Loucy (cell line): Measurements from ENCODE around the gene LILRB5.

Experiments
- H2AFZ ChIP-seq: fragments of 200-600 bp; sonication (generic); 2 replicates; pipeline ENCODE4 v1.6.0; 2016; ENCODE audit warnings: antibody characterized with exemption, mild to moderate bottlenecking, low read length, moderate library complexity
- H3F3A ChIP-seq: fragments of 200-600 bp; 2 replicates; pipeline ENCODE4 v1.6.0; 2016; ENCODE audit warnings: antibody characterized with exemption, low read depth, mild to moderate bottlenecking
- H3K27me3 ChIP-seq: fragments of 200-600 bp; sonication (generic); 2 replicates; pipeline ENCODE4 v1.6.1; 2014; ENCODE audit warnings: low read length, mild to moderate bottlenecking; ENCODE audit not compliant: insufficient read depth, poor library complexity, severe bottlenecking
- H3K36me3 ChIP-seq: fragments of 200-600 bp; sonication (generic); 2 replicates; pipeline ENCODE4 v1.6.1; 2016; ENCODE audit warnings: low read length; ENCODE audit not compliant: insufficient read depth
- H3K4me1 ChIP-seq: fragments of 200-600 bp; sonication (generic); 2 replicates; pipeline ENCODE4 v1.5.1; 2014; ENCODE audit warnings: low read length, mild to moderate bottlenecking; ENCODE audit not compliant: insufficient read depth, poor library complexity, severe bottlenecking
- H3K4me2 ChIP-seq: fragments of 200-600 bp; sonication (generic); 2 replicates; pipeline ENCODE4 v1.6.0; 2014; ENCODE audit warnings: antibody characterized with exemption, low read length, low read depth, mild to moderate bottlenecking; ENCODE audit not compliant: poor library complexity, severe bottlenecking
- H3K4me3 ChIP-seq: fragments of 200-600 bp; sonication (generic); 2 replicates; pipeline ENCODE4 v1.5.1; 2014; ENCODE audit warnings: low read length, mild to moderate bottlenecking, mixed read lengths; ENCODE audit not compliant: poor library complexity, severe bottlenecking
- H3K79me2 ChIP-seq: fragments of 200-600 bp; sonication (generic); 2 replicates; pipeline ENCODE4 v1.6.1; 2014; ENCODE audit warnings: low read length; ENCODE audit not compliant: insufficient read depth
- H3K9ac ChIP-seq: fragments of 200-600 bp; sonication (generic); 2 replicates; pipeline ENCODE4 v1.6.0; 2014; ENCODE audit warnings: mild to moderate bottlenecking, low read depth, low read length, moderate library complexity; ENCODE audit not compliant: poor library complexity, severe bottlenecking
- H3K9me2 ChIP-seq: fragments of 200-600 bp; sonication (generic); replicated peaks from 2 replicates; pipeline ENCODE4 v1.6.1; 2016; ENCODE audit warnings: low read depth, low read length, mixed read lengths
- H3K9me3 ChIP-seq: fragments of 200-600 bp; sonication (generic); 2 replicates; pipeline ENCODE4 v1.6.1; 2014; ENCODE audit warnings: mild to moderate bottlenecking, antibody characterized with exemption, low read length, low read depth; ENCODE audit not compliant: insufficient read depth
- H4K20me1 ChIP-seq: fragments of 200-600 bp; sonication (generic); 2 replicates; pipeline ENCODE4 v1.6.0; 2014; ENCODE audit warnings: antibody characterized with exemption, low read length, mild to moderate bottlenecking; ENCODE audit not compliant: insufficient read depth, poor library complexity, severe bottlenecking
- CTCF ChIP-seq: fragments of 200-600 bp; sonication (generic); conservative IDR thresholded peaks from 2 replicates; pipeline ENCODE4 v1.5.1; 2014; ENCODE audit warnings: mild to moderate bottlenecking, antibody characterized with exemption, low read length
- EZH2phosphoT487 ChIP-seq: fragments of 200-600 bp; IDR thresholded peaks from 2 replicates; pipeline ENCODE4 v1.6.1; 2018; ENCODE audit warnings: antibody characterized with exemption, mild to moderate bottlenecking, moderate library complexity, borderline replicate concordance

Gene LILRB5

GRCh38 chr19:54271106-54271505, 14.0 kb upstream of the LILRB5 start:
- Histone ChIP-seq H3K4me1 (no peaks in the 10 kb centered on the region), H3K9me3 (no peaks in the 10 kb centered on the region), H2AFZ (no peak overlapping the region), H3K27me3 (no peaks in the 10 kb centered on the region), H3K9ac (no peak overlapping the region), H3K4me3 (no peak overlapping the region), H3F3A (no peaks in the 10 kb centered on the region), H3K79me2 (no peaks in the 10 kb centered on the region), H3K9me2 (no peaks in the 10 kb centered on the region), H3K4me2 (no peak overlapping the region), H4K20me1 (no peaks in the 10 kb centered on the region), H3K36me3 (no peaks in the 10 kb centered on the region)
- no peak for TF ChIP-seq EZH2phosphoT487
- TF ChIP-seq CTCF, result no peak

- Histone ChIP-seq H2AFZ (no peak overlapping the region), H3K79me2 (no peaks in the 10 kb centered on the region), H3K4me3 (no peak overlapping the region), H3K9me2 (no peaks in the 10 kb centered on the region), H4K20me1 (no peaks in the 10 kb centered on the region), H3K27me3 (no peaks in the 10 kb centered on the region), H3F3A (no peaks in the 10 kb centered on the region), H3K9ac (no peak overlapping the region), H3K4me1 (no peaks in the 10 kb centered on the region), H3K4me2 (no peak overlapping the region), H3K36me3 (no peaks in the 10 kb centered on the region), H3K9me3 (no peaks in the 10 kb centered on the region)
- no peak for TF ChIP-seq EZH2phosphoT487
- no peak for TF ChIP-seq CTCF
Measured at GRCh38 chr19:54268936-54269335, 11.9 kb upstream of the LILRB5 start.

- no peak for TF ChIP-seq EZH2phosphoT487
- TF ChIP-seq CTCF, result peak; percentile 89
- Histone ChIP-seq H3K27me3 (no peaks in the 10 kb centered on the region), H3K4me2 (no peak overlapping the region), H3K4me3 (no peak overlapping the region), H3K79me2 (no peaks in the 10 kb centered on the region), H3F3A (no peaks in the 10 kb centered on the region), H3K9ac (no peak overlapping the region), H3K9me3 (no peaks in the 10 kb centered on the region), H4K20me1 (no peaks in the 10 kb centered on the region), H3K36me3 (no peaks in the 10 kb centered on the region), H3K9me2 (no peaks in the 10 kb centered on the region), H2AFZ (no peak overlapping the region), H3K4me1 (no peaks in the 10 kb centered on the region)
Measured at GRCh38 chr19:54266133-54266532, 9.1 kb upstream of the LILRB5 start.
